IPS DF 6.9 (cell line): ENCODE measurements around the gene COL24A1.

ENCODE experiments used
- DNase-seq: peaks from one replicate; pipeline ENCODE4 v3.0.0-alpha.2; 2013; ENCODE audit warnings: low read depth, low spot score
- H3K27ac ChIP-seq: one replicate; pipeline ENCODE4 v1.5.1; 2013; ENCODE audit warnings: low read length, control low read depth
- H3K27me3 ChIP-seq: 2 replicates; pipeline ENCODE4 v1.6.1; 2013; ENCODE audit warnings: mild to moderate bottlenecking, low read length; ENCODE audit not compliant: control insufficient read depth, insufficient read depth
- H3K36me3 ChIP-seq: 2 replicates; pipeline ENCODE4 v1.6.1; 2013; ENCODE audit warnings: low read length; ENCODE audit not compliant: control insufficient read depth, insufficient read depth
- H3K4me1 ChIP-seq: 2 replicates; pipeline ENCODE4 v1.6.1; 2013; ENCODE audit warnings: low read length; ENCODE audit not compliant: control insufficient read depth, insufficient read depth
- H3K4me3 ChIP-seq: 2 replicates; pipeline ENCODE4 v1.5.1; 2013; ENCODE audit warnings: mild to moderate bottlenecking, low read length
- H3K9me3 ChIP-seq: 2 replicates; pipeline ENCODE4 v1.6.1; 2013; ENCODE audit warnings: low read length, inconsistent platforms; ENCODE audit not compliant: control insufficient read depth, insufficient read depth
- WGBS: extraction: QIAGEN DNeasy Blood & Tissue Kit; methylation state at CpG from one replicate; pipeline ENCODE4 v1.1.7; 2013; ENCODE audit warnings: mixed read lengths, missing lambda C conversion rate; ENCODE audit not compliant: insufficient read length, insufficient coverage; 5-methylcytosine and 5-hydroxymethylcytosine counted together

The COL24A1 gene

GRCh38 chr1:85700422-85700821 is 456.1 kb downstream of the COL24A1 start:
- Histone ChIP-seq H3K9me3 (no peaks in the 10 kb centered on the region), H3K36me3 (peaks cover 5% of the 10 kb centered on the region; the same call in 1 of the 2 replicates), H3K4me3 (no peak overlapping the region), H3K27ac (no peak overlapping the region), H3K27me3 (no peaks in the 10 kb centered on the region), H3K4me1 (no peaks in the 10 kb centered on the region)
- no peak for DNase-seq
- WGBS = no CpG with 5 or more reads among the region's 4 CpGs

DNA sequence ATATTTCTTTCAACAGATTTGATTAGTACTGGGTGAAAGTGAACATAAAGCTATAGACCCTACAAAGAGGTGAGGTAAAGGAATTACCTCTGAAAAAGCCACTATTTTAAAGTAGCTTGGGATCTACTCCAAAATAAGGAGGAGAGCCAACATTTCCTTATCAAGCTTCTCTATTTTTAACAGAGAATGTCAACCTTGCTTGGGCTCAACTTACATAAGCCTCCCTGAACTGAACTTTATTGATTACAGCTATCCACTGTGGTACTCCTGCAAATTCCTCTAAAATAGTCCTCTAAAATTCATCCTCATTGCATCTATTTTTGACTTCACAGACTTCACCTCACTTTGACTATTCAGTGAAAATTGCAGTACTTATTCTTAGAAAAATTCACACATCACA is 458.7 kb downstream of the COL24A1 start:
- no peak for DNase-seq
- no peak overlapping the region for H3K27ac ChIP-seq
- no peaks in the 10 kb centered on the region for H3K9me3 ChIP-seq
- no peaks in the 10 kb centered on the region for H3K4me1 ChIP-seq
- peaks cover 2% of the 10 kb centered on the region; the same call in 1 of the 2 replicates for H3K36me3 ChIP-seq
- no peak overlapping the region for H3K4me3 ChIP-seq
- no peaks in the 10 kb centered on the region for H3K27me3 ChIP-seq

- H3K4me1 ChIP-seq = no peaks in the 10 kb centered on the region
- H3K4me3 ChIP-seq = no peak overlapping the region
- no peaks in the 10 kb centered on the region for H3K27me3 ChIP-seq
- WGBS = no CpG with 5 or more reads among the region's 1 CpG
- H3K27ac ChIP-seq = no peak overlapping the region
- no peaks in the 10 kb centered on the region for H3K9me3 ChIP-seq
- DNase-seq = no peak
- no peaks in the 10 kb centered on the region for H3K36me3 ChIP-seq
Measured at GRCh38 chr1:85692730-85693314, 463.8 kb downstream of the COL24A1 start.

DNA sequence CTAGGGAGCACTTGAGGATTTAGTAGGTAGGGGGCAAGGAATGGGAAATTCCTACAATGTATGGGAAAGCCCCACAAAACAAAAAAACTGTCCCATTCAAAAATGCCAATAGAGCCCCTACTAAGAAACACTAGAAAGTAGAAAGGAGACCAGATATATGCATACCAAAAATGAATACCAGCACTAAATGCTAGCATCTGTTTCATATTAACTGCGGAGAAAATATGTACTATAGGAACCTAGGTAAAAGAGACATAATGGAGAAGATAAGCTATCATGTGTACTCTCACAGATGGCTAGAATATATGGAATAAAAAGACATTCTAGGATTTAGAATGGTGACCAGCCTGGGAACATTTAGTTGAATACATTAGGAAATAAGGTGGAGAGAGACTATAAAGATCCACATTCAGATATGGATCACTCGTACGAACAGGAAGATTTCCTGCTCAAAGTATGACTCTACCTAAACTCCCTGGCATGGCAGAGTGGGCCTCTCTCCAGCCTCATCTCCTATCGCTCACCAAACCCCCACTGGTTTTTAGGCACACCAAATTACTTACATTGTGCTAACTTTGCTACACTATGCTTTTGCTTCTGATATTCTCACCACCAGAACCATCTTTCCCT is 466.7 kb downstream of the COL24A1 start:
- whole genome bisulfite sequencing = no CpG with 5 or more reads among the region's 4 CpGs
- no peaks in the 10 kb centered on the region for H3K4me1 ChIP-seq
- no peaks in the 10 kb centered on the region for H3K27me3 ChIP-seq
- no peaks in the 10 kb centered on the region for H3K36me3 ChIP-seq
- DNase-seq = no peak
- H3K4me3 ChIP-seq = no peak overlapping the region
- H3K27ac ChIP-seq = no peak overlapping the region
- no peaks in the 10 kb centered on the region for H3K9me3 ChIP-seq

GRCh38 chr1:85683292-85684025 is 473.1 kb downstream of the COL24A1 start:
- H3K36me3 ChIP-seq = no peaks in the 10 kb centered on the region
- no peak overlapping the region for H3K27ac ChIP-seq

GRCh38 chr1:85681087-85681486 is 475.5 kb downstream of the COL24A1 start:
- no peak overlapping the region for H3K4me3 ChIP-seq
- no peaks in the 10 kb centered on the region; the same call in 1 of the 2 replicates for H3K36me3 ChIP-seq
- DNase-seq = no peak
- H3K9me3 ChIP-seq = no peaks in the 10 kb centered on the region
- H3K4me1 ChIP-seq = no peaks in the 10 kb centered on the region
- whole genome bisulfite sequencing = no CpG with 5 or more reads among the region's 2 CpGs
- H3K27me3 ChIP-seq = no peaks in the 10 kb centered on the region
- no peak overlapping the region for H3K27ac ChIP-seq

More at GRCh38 chr1:85683292-85684025, 473.1 kb downstream of the COL24A1 start:
- Histone ChIP-seq H3K27me3 (no peaks in the 10 kb centered on the region), H3K4me1 (no peaks in the 10 kb centered on the region), H3K4me3 (no peak overlapping the region), H3K9me3 (no peaks in the 10 kb centered on the region)
- no CpG with 5 or more reads among the region's 9 CpGs for WGBS
- no peak for DNase-seq
